ENCODE data around the gene CILP.
"Not testable (repeated sequence)": the region's sequence is repeated elsewhere in the genome, so short reads cannot be mapped to it uniquely, and the experiment has no call there.

Gene CILP

DNA sequence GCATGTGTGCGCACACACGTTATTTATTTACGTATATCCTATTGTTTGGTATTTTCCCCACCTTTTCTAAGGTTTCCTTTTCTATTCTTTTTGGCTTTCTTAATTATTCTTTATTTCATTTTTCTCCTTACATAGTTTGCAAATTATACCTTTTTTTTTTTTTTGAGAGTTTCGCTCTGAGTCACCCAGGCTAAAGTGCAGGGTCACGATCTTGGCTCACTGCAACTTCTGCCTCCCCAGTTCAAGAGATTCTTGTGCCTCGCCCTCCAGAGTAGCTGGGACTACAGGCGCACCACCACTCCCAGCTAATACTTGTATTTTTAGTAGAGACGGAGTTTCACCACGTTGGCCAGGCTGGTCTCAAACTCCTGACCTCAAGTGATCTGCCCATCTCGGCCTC lies 20.0 kb upstream of the CILP start:
- H3K27me3 ChIP-seq (ENCODE audit: low read length) = no peaks in the 10 kb centered on the region
- H3K9me3 ChIP-seq (ENCODE audit: insufficient read depth, low read length) = no peaks in the 10 kb centered on the region
- no peak overlapping the region for H3K4me2 ChIP-seq (ENCODE audit: low read depth, low read length, poor library complexity, severe bottlenecking)
- no peak overlapping the region for H3K4me3 ChIP-seq (ENCODE audit: insufficient read depth, low read length, poor library complexity, severe bottlenecking)
- no peak overlapping the region for H2AFZ ChIP-seq (ENCODE audit: low read depth, low read length, severe bottlenecking)
- no peaks in the 10 kb centered on the region for H4K20me1 ChIP-seq (ENCODE audit: low read depth, low read length)
- H3K9me2 ChIP-seq (replicated peaks; ENCODE audit: insufficient read depth, low read length) = no peaks in the 10 kb centered on the region
- H3K27ac ChIP-seq (ENCODE audit: low read depth, low read length) = no peak overlapping the region
- no peaks in the 10 kb centered on the region for H3K79me2 ChIP-seq (ENCODE audit: insufficient read depth, low read length)
- no peaks in the 10 kb centered on the region for H3F3A ChIP-seq (ENCODE audit: insufficient read depth)
- no peak overlapping the region for H3K9ac ChIP-seq (ENCODE audit: low read length)
- no peaks in the 10 kb centered on the region for H3K36me3 ChIP-seq (ENCODE audit: low read length)
- no peak for TF ChIP-seq EZH2phosphoT487 (conservative IDR thresholded peaks at IDR 0.05; ENCODE audit: low read length)
- TF ChIP-seq, protein P1, sequence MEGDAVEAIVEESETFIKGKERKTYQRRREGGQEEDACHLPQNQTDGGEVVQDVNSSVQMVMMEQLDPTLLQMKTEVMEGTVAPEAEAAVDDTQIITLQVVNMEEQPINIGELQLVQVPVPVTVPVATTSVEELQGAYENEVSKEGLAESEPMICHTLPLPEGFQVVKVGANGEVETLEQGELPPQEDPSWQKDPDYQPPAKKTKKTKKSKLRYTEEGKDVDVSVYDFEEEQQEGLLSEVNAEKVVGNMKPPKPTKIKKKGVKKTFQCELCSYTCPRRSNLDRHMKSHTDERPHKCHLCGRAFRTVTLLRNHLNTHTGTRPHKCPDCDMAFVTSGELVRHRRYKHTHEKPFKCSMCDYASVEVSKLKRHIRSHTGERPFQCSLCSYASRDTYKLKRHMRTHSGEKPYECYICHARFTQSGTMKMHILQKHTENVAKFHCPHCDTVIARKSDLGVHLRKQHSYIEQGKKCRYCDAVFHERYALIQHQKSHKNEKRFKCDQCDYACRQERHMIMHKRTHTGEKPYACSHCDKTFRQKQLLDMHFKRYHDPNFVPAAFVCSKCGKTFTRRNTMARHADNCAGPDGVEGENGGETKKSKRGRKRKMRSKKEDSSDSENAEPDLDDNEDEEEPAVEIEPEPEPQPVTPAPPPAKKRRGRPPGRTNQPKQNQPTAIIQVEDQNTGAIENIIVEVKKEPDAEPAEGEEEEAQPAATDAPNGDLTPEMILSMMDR (IDR thresholded peaks at IDR 0.05; ENCODE audit: insufficient read depth, low read length, poor library complexity, severe bottlenecking) = no peak

DNA sequence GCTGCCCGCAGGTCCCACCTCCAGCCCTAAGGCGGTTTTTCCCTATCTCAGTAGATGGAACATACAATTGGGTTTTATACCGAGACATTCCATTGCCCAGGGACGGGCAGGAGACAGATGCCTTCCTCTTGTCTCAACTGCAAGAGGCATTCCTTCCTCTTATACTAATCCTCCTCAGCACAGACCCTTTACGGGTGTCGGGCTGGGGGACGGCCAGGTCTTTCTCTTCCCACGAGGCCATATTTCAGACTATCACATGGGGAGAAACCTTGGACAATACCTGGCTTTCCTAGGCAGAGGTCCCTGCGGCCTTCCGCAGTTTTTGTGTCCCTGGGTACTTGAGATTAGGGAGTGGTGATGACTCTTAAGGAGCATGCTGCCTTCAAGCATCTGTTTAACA lies 15.6 kb upstream of the CILP start:
- H4K20me1 ChIP-seq (ENCODE audit: low read depth, low read length); H3K4me3 ChIP-seq (ENCODE audit: insufficient read depth, low read length, poor library complexity, severe bottlenecking); H3K27ac ChIP-seq (ENCODE audit: low read depth, low read length); H3K9me3 ChIP-seq (ENCODE audit: insufficient read depth, low read length); H3K36me3 ChIP-seq (ENCODE audit: low read length); H3K79me2 ChIP-seq (ENCODE audit: insufficient read depth, low read length); H3K9me2 ChIP-seq (replicated peaks; ENCODE audit: insufficient read depth, low read length); H3K27me3 ChIP-seq (ENCODE audit: low read length); H2AFZ ChIP-seq (ENCODE audit: low read depth, low read length, severe bottlenecking); H3K9ac ChIP-seq (ENCODE audit: low read length); H3K4me2 ChIP-seq (ENCODE audit: low read depth, low read length, poor library complexity, severe bottlenecking); H3F3A ChIP-seq (ENCODE audit: insufficient read depth): not testable (repeated sequence)

DNA sequence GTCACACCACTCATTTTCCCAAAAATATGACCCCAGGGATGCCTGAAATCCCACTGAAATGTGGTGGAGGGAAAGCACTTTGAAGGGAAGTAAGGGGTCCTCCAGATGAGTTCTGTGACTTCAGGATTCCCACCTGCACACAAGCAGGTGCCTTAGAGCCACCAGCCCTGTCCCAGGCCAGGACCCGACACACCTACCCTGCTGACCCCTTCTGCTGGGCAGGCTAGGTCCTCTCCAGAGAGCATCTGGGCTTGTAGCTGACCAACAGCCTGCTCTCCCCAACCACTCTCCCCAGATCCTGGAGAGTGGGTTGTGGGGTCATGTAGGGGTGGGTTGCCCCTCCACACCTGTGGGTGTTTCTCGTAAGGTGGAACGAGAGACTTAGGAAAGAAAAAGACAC lies 14.9 kb upstream of the CILP start:
- Histone ChIP-seq H3K36me3 (ENCODE audit: low read length) (no peaks in the 10 kb centered on the region), H3K9me2 (replicated peaks; ENCODE audit: insufficient read depth, low read length) (no peaks in the 10 kb centered on the region), H3F3A (ENCODE audit: insufficient read depth) (no peaks in the 10 kb centered on the region), H3K9me3 (ENCODE audit: insufficient read depth, low read length) (no peaks in the 10 kb centered on the region), H3K4me2 (ENCODE audit: low read depth, low read length, poor library complexity, severe bottlenecking) (no peak overlapping the region), H3K27me3 (ENCODE audit: low read length) (no peaks in the 10 kb centered on the region), H3K79me2 (ENCODE audit: insufficient read depth, low read length) (no peaks in the 10 kb centered on the region), H3K27ac (ENCODE audit: low read depth, low read length) (no peak overlapping the region), H3K9ac (ENCODE audit: low read length) (no peak overlapping the region), H4K20me1 (ENCODE audit: low read depth, low read length) (no peaks in the 10 kb centered on the region), H3K4me3 (ENCODE audit: insufficient read depth, low read length, poor library complexity, severe bottlenecking) (no peak overlapping the region), H2AFZ (ENCODE audit: low read depth, low read length, severe bottlenecking) (no peak overlapping the region)
- TF ChIP-seq, protein P1 (IDR thresholded peaks at IDR 0.05; ENCODE audit: insufficient read depth, low read length, poor library complexity, severe bottlenecking) = no peak
- no peak for TF ChIP-seq EZH2phosphoT487 (conservative IDR thresholded peaks at IDR 0.05; ENCODE audit: low read length)

- TF ChIP-seq EZH2phosphoT487 (conservative IDR thresholded peaks at IDR 0.05; ENCODE audit: low read length) = no peak
- TF ChIP-seq, protein P1 (IDR thresholded peaks at IDR 0.05; ENCODE audit: insufficient read depth, low read length, poor library complexity, severe bottlenecking) = no peak
- Histone ChIP-seq H3K27ac (ENCODE audit: low read depth, low read length) (no peak overlapping the region), H2AFZ (ENCODE audit: low read depth, low read length, severe bottlenecking) (no peak overlapping the region), H3K9me3 (ENCODE audit: insufficient read depth, low read length) (no peaks in the 10 kb centered on the region), H3K4me3 (ENCODE audit: insufficient read depth, low read length, poor library complexity, severe bottlenecking) (no peak overlapping the region), H3K36me3 (ENCODE audit: low read length) (no peaks in the 10 kb centered on the region), H3K27me3 (ENCODE audit: low read length) (no peaks in the 10 kb centered on the region), H3K9ac (ENCODE audit: low read length) (no peak overlapping the region), H3K4me2 (ENCODE audit: low read depth, low read length, poor library complexity, severe bottlenecking) (no peak overlapping the region), H3K79me2 (ENCODE audit: insufficient read depth, low read length) (no peaks in the 10 kb centered on the region), H3F3A (ENCODE audit: insufficient read depth) (no peaks in the 10 kb centered on the region), H3K9me2 (replicated peaks; ENCODE audit: insufficient read depth, low read length) (no peaks in the 10 kb centered on the region), H4K20me1 (ENCODE audit: low read depth, low read length) (no peaks in the 10 kb centered on the region)
These were observed 12.7 kb upstream of the CILP start for GRCh38 chr15:65223996-65224395.

All from SU-DHL-6 (cell line).